ENCODE data around the gene CTXND2.

GRCh38 chr1:150888727-150889126 lies 1.8 kb downstream of the CTXND2 start:
- TF ChIP-seq EP300 (IDR thresholded peaks at IDR 0.05) (no peak), CTCF (IDR thresholded peaks at IDR 0.05) (no peak)

All from tibial nerve (tissue), 4 donors.